ENCODE results near the gene ID3. TPM values are rescaled to one million over a fixed set of nuclear protein-coding genes. Genes with fewer than 3 reads are reported as not detected.
A peak's percentile ranks its signal among the peaks of the same experiment; 100 is the strongest.

Gene ID3
- total and polyA plus RNA-seq, 10 donors: 49.5 to 122 (median 71.6) TPM

DNA sequence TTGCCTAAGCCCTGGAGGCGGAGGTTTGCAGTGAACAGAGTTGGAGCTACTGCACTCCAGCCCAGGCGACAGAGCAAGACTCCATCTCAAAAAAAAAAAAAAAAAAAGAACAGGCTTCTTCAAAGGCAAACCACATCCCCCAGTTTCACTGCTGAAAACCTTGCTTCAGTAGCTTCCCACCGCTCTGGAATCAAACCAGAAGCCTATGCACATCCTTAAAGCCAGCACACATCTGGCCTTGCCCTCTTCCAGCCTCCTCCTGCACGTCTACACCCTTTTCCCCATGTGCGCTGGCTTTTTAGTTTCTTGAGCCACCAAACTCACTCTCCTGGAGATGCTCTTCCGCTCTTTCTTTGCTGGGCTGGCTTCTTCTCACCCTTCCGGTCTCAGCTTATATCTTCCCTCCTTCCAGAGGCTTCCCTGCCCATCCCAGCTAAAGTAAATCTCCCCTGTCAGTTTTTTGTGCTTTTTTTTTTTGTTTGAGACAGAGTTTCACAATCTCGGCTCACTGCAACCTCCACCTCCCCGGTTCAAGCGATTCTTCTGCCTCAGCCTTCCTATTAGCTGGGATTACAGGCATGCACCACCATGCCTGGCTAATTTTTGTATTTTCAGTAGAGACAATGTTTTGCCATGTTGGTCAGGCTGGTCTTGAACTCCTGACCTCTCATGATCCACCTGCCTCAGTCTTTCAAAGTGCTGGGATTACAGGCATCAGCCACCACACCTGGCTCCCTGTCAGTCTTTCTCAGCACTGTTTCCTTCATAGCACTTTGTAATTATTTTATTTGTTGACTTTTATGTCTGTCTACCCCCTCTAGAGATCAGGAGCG is 42.0 kb upstream of the ID3 start:
- TF ChIP-seq, protein P1, sequence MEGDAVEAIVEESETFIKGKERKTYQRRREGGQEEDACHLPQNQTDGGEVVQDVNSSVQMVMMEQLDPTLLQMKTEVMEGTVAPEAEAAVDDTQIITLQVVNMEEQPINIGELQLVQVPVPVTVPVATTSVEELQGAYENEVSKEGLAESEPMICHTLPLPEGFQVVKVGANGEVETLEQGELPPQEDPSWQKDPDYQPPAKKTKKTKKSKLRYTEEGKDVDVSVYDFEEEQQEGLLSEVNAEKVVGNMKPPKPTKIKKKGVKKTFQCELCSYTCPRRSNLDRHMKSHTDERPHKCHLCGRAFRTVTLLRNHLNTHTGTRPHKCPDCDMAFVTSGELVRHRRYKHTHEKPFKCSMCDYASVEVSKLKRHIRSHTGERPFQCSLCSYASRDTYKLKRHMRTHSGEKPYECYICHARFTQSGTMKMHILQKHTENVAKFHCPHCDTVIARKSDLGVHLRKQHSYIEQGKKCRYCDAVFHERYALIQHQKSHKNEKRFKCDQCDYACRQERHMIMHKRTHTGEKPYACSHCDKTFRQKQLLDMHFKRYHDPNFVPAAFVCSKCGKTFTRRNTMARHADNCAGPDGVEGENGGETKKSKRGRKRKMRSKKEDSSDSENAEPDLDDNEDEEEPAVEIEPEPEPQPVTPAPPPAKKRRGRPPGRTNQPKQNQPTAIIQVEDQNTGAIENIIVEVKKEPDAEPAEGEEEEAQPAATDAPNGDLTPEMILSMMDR (IDR thresholded peaks at IDR 0.05 in 8 of 11, conservative IDR thresholded peaks at IDR 0.05 in 3 of 11): no peak
- no peak for TF ChIP-seq POLR2AphosphoS5 (IDR thresholded peaks at IDR 0.05)
- TF ChIP-seq POLR2A (IDR thresholded peaks at IDR 0.05): no peak
- no peak for DNase-seq
- intact Hi-C loops (cut with DNase I; ENCODE audit: low total_unique reads): no loop called here
- peak overlapping the region in 1 of 8 donors; percentile 0 for H3K4me3 ChIP-seq
- 64 to 77% (median 73%) methylated on average over 11 of the region's 11 CpGs for WGBS, 5 donors
- no peaks in the 10 kb centered on the region for H3K27me3 ChIP-seq (replicated peaks in 1 of 7)
- peak overlapping the region in 7 of 8 donors; percentile 33 to 75 (median 45) for H3K27ac ChIP-seq
- no peaks in the 10 kb centered on the region for H3K36me3 ChIP-seq
- peaks cover 17 to 72% (median 51%) of the 10 kb centered on the region in 6 donors for H3K4me1 ChIP-seq
- H3K9me3 ChIP-seq: no peaks in the 10 kb centered on the region

DNA sequence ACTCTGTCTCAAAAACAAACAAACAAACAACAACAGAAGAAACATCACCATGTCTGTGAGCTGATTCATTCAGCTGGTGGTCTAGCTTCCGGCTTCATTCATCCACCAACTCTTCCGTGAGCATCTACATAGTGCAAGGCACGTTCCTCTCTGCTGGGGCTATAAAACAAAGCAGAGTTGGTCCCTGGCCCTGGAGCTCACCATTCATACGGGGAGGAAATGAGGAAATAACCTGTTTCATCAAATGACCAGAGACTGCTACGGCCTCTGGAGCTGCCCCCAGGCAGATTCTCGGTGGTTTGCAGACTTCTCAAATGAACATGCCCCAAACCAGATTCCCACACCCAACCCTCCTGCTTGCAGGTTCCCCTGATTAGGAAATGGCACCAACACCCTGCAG is 41.0 kb upstream of the ID3 start:
- H3K4me3 ChIP-seq: no peak overlapping the region
- peaks cover 17 to 81% (median 57%) of the 10 kb centered on the region in 6 donors for H3K4me1 ChIP-seq
- H3K9me3 ChIP-seq: no peaks in the 10 kb centered on the region
- 49 to 66% (median 57%) methylated on average over 6 of the region's 6 CpGs for WGBS, 5 donors
- intact Hi-C loops (cut with DNase I; ENCODE audit: low total_unique reads): no loop called here
- TF ChIP-seq POLR2AphosphoS5 (IDR thresholded peaks at IDR 0.05) (no peak), POLR2A (IDR thresholded peaks at IDR 0.05) (no peak)
- TF ChIP-seq, protein P1 (IDR thresholded peaks at IDR 0.05 in 8 of 11, conservative IDR thresholded peaks at IDR 0.05 in 3 of 11): no peak
- H3K36me3 ChIP-seq: no peaks in the 10 kb centered on the region
- no peaks in the 10 kb centered on the region for H3K27me3 ChIP-seq (replicated peaks in 1 of 7)
- no peak overlapping the region for H3K27ac ChIP-seq
- no peak for DNase-seq

- intact Hi-C loops (cut with DNase I; ENCODE audit: low total_unique reads): no loop called here
- Histone ChIP-seq H3K36me3 (no peaks in the 10 kb centered on the region), H3K9me3 (no peaks in the 10 kb centered on the region), H3K27ac (peak overlapping the region in 3 of 8 donors; percentile 29 to 65 (median 51)), H3K4me1 (peaks cover 26 to 92% (median 69%) of the 10 kb centered on the region in 6 donors), H3K27me3 (replicated peaks in 1 of 7) (no peaks in the 10 kb centered on the region), H3K4me3 (no peak overlapping the region)
- no peak for TF ChIP-seq POLR2AphosphoS5 (IDR thresholded peaks at IDR 0.05)
- no peak for TF ChIP-seq POLR2A (IDR thresholded peaks at IDR 0.05)
- TF ChIP-seq, protein P1 (IDR thresholded peaks at IDR 0.05 in 8 of 11, conservative IDR thresholded peaks at IDR 0.05 in 3 of 11): no peak
- 73 to 93% (median 80%) methylated on average over 1 of the region's 1 CpG for WGBS, 5 donors
- DNase-seq: no peak
Observed at GRCh38 chr1:23599125-23599524, 39.8 kb upstream of the ID3 start.

GRCh38 chr1:23598424-23598823 is 39.1 kb upstream of the ID3 start:
- no peak overlapping the region for H3K4me3 ChIP-seq
- 52 to 82% (median 69%) methylated on average over 8 of the region's 8 CpGs for WGBS, 5 donors
- DNase-seq: no peak
- peak overlapping the region in 6 of 8 donors; percentile 9 to 65 (median 38) for H3K27ac ChIP-seq
- peaks cover 31 to 98% (median 75%) of the 10 kb centered on the region in 6 donors for H3K4me1 ChIP-seq
- intact Hi-C loops (cut with DNase I; ENCODE audit: low total_unique reads): no loop called here
- no peaks in the 10 kb centered on the region for H3K36me3 ChIP-seq
- H3K9me3 ChIP-seq: no peaks in the 10 kb centered on the region
- TF ChIP-seq, protein P1 (IDR thresholded peaks at IDR 0.05 in 8 of 11, conservative IDR thresholded peaks at IDR 0.05 in 3 of 11): no peak
- TF ChIP-seq POLR2A (IDR thresholded peaks at IDR 0.05) (no peak), POLR2AphosphoS5 (IDR thresholded peaks at IDR 0.05) (no peak)
- H3K27me3 ChIP-seq (replicated peaks in 1 of 7): no peaks in the 10 kb centered on the region
